GM19455 (cell line): ENCODE data around the gene MEAK7.

Experiments
- ATAC-seq: cut with Tn5 transposase; IDR thresholded peaks from one replicate; pipeline ENCODE4 v1.9.1; 2021; ENCODE audit not compliant: unreplicated experiment

Gene MEAK7

DNA sequence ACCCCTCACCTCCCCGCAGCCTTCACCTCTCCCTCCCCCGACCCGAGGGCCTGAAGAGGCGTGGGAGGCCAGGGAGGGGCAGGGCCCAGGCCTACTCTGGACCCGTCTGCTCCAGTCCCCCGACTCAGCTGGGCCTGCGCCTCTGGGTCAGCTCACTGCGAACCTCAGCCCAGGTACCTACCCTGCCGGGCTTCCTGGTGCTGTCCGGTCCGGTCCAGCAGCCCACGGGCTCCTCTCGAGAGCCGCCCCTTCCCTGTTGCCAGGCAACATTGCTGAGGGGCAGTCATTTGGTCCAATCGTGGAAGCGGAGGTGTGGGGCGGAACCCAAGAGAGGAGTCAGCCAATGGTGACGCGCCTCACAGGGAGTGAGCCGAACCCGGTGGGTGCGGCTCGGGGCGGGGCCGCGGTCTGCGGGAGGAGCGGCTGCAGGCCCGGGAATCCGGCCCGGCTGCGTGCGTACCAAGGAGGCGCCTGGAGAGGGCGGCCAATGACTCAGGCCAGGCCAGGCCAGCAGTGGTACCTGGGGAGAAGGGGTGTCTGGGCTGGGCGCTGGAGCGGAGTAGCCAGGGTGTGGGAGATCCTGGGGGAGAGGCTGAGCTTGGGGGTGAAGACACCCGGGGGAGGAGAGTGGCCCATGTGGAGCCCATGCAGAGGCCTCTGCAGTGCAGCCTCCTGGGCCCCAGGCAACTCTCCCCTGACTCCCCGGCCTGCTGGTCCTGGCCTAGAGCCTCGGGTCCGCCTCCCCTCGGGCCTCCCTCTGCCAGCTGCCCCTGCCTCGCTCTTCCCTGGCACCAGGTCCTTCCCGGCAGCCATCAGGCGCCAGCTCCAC lies at the start of gene MEAK7:
TSS of gene MEAK7 (minus strand) at position 240 of the 829 bp plus-strand sequence. CDS start 6,573 bp downstream, outside the sequence.
- peak; percentile 93 for ATAC-seq

- ATAC-seq = no peak
Observed at GRCh38 chr16:84553873-84554399, 49.5 kb upstream of the MEAK7 start.

DNA sequence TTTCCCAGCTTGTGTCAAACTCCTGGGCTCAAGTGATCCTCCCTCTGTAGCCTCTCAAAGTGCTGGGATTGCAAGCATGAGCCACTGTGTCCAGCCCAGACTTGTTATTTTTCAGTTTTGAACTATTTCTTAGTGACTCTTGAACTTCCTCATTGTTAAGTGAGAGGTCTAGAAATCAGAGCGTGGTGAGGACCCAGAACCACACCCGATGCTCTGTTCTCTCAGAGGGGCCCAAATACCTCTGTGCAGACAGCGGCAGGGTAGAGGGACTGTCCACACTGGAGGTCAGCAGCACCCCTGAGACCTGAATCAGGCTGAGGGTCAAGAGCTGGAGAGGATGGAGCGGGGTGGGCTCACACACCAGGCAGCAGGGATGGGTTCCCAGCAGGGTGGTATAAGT lies 47.7 kb upstream of the MEAK7 start:
- ATAC-seq = no peak

- no peak for ATAC-seq
Observed at GRCh38 chr16:84550096-84550495, 45.6 kb upstream of the MEAK7 start.

DNA sequence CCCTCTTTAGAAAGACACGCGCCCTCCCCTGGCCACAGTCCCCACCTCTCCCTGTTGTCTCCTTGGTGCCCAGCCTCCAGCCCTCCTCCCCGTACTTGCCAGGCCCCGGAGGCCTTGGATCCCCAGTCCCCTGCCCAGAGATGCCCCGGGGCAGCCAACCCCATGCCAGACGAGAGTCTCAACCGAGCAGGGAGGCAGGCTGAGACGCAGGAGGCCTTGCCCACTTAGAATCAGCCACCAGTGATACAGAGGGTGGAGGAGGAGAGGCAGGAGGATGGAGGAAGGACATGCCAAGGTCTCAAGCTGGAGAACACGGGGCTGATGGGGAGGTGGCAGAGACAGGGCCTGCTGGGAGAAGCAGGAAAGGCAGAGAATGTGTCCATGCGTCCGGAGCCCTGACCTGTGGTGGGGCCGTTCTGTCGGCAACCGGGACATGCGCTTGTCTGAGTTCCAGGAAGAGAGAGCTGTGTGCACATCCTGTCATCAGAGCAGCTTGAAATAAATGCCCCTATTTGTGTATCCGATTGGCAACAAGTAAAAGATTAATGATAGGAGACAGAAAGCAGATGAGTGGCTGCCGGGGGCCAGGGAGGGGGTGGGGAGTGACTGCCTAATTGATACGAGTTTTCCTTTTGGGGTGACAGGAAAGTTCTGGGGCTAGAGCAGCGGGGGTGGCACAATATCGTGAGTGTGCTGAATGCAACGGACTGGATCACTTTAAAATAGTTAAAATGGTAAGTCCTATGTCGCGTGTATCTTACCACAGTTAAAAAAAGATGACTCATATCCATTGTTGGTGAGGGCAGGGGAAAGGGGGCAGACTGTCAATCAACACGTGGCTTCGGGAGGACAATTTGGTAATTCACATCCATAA lies 44.7 kb upstream of the MEAK7 start:
- ATAC-seq = no peak

GRCh38 chr16:84548508-84548907 lies 44.0 kb upstream of the MEAK7 start:
- ATAC-seq = no peak

DNA sequence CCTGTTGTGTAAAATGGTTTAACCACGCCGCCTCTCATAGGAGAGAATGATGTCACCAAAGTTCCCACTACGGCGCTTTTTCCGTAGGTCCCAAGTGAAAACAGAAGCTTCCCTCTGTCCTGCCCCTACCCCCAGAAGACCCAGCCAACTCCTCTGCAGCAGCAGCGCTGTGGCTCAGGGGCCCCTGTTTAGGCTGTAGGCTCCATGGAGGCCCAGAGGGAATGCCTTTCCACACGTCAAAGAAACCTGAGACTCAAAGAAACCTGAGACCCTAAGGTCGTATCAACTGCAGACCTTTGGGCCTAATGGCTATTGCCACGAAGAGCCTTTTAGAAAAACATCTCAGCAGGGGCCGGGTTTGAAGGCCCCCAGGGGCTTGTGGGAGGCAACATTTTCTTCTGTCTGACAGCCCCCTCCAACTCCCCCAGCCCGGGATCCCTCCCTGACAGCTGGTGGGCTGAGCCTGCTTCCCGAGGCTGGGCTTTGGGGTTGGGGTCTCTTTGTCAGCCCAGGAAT lies 43.1 kb upstream of the MEAK7 start:
- ATAC-seq = no peak

DNA sequence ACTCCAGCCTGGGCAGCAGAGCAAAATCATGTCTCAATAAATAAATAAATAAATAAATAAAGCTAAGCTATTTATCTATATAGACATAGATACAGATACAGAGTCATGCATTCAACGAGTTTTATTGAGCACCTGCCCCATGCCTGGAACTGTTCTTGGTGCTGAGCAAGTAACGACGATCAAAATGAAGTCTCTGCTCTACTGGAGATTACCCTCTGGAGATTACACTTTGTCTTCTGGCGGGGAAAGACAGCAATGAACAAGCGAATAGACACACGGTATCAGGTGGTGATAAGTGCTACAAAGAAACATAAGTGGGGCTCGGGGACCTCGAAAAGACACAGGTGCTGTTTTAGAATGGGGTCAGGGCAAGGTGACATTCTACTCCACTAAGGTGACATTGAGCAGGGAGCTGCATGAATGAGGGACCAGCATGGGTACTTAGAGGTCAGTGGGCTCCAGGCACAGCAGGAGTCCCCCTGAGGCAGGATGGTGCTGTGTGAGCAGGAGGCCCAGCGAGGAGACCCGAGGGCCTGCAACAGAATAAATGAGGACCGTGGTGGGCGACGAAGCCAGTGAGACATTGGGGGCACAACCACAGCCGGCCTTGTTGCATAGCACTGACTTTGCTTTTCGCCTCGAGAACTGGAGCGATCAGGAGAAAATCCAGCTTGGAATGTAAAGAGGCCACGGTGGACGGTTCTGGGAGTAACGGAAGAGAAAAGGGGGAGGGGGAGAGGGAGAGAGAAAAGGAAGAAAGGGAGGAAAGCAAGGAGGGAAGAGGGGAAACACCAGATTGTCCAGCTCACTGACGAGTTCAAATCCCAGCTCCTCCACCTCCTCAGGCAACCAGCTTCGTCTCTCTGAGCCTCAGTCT lies 42.4 kb upstream of the MEAK7 start:
- ATAC-seq = no peak

GRCh38 chr16:84545114-84545737 lies 40.8 kb upstream of the MEAK7 start:
- ATAC-seq = no peak

DNA sequence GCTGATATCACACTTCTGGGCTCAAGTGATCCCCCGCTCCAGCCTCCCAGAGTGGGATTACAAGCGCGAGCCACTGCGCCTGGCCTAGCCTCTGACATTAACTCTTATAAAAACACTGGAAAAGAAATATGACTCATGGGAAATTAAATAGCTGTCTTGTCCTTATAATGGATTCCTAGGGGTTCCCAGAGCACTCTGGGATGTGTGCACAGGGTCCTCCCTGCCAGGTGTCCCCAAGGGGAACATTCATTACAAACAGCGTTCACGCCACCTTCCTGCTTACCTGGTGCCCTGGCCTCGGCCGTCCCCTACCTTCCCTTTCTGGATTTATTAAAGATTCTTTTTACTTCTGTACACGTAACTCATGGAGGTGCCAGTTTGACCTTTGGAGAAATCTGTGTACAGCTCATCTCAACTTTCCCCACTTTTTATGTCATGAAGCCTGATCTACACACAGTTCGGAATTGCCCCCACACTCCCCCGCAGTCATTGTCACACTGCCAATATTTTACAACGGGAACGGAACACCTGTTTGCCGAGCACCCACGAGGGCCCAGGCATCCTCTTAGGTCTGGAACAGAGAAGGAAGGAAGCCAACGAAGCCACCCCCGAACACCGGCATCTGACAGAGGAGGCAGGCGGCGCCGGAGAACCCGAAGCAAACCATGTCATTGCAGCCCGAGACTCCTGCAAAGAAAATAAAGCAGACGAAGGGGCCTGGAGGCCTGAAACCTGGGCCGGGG lies 39.7 kb upstream of the MEAK7 start:
- ATAC-seq = no peak

DNA sequence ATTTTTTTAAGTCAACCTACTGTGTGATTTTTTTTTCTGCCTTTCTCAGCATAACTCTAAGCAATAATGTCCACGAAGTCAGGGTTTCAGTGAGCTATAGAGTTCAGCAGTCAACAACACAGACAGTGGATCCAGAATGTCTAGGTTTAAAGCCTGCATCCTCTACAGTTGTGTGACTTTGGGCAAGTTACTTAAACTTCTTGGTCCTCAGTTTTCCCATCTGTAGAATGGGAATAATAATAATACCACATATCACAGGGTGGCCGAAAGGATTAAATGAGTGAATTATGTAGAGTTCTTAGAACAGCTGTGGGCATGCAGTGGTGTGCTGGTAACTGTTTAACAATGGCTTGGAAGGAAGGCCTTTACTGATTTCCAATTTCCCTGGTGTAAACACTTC lies 38.8 kb upstream of the MEAK7 start:
- no peak for ATAC-seq

DNA sequence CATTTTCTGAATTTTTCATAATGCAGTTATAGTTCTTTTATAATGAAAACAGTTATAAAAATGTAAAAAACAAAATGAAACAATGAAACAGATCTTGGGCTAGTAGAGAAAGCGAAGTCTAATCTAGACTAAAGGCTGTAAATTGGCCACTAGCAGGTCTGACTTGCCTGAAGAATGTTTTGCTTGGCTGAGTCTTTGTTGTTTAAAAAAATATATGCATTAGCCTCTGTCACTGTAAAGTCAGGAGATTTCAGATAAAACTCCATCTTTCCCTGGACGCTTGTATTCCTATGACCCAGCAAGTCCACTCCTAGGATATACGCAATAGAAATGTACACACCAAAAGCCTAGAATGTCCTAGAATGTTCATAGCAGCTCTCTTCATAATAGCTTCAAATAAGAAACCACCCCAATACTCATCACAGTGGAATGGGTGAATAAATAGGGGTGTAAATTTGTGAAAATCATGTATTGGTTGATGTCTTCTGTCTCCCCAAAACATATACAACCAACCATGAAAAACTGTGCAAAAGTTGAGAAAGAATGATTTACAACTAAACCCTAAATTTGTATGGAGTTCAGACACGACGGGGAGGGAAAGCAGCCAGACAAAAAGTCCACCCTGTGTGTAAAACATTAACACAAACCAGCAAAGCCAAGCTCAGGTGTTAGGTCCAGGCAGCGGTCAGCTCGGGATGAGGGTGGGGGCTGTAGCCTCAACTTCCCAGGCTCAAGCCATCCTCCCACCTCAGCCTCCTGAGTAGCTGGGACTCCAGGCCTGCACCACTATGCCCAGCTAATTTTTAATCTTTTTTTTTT lies 37.7 kb upstream of the MEAK7 start:
- no peak for ATAC-seq

DNA sequence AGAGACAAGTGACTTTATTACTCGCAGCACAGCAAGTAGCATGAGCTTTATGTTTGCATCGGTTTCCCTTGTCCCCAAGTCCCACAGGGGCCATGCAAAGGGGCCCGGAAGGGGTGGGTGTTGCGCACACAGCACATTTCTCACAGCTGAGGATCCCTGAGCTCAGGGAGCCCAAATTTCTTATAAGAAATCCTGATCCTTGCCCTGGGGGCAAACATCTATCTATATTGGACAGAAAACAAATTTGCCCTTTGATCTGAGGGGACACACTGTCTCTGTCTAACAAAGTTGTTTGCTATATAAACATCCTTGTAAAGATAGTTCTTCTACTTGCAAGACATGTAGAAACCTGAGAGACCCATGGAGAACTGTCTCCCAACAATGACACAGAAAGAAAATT lies 35.7 kb upstream of the MEAK7 start:
- ATAC-seq = no peak

GRCh38 chr16:84538222-84538840 lies 33.9 kb upstream of the MEAK7 start:
- ATAC-seq = no peak

DNA sequence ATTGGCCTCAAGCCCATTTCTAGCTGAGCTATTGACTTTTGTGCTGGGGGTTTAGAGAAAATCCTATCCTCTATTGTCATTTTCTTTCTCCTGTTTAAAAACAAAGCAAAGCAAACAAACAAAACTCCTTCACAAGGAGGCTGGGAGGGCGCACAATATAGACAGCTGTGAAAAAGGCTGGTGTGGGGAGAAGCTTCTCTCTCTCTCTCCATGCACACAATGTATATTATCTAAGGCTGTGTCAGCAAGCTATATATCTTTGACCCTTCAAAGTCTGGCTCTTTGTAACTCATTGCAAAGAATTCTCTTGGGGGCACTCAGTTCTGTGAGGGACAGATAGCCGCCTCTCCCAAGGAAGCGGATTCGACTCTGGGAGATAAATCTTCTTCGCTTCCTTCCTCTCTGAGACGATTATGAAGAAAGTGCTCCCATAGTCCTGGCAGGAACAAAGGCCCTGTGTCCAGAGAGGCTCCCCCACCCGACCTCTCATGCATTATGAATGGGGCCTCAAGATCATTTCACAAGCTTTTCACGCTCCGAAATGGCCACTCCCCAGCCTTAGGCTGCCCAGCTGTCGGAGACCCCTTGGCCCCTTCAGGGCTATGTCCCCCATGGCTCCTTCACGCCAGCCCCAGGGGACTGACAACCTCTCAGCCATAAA lies 33.2 kb upstream of the MEAK7 start:
- no peak for ATAC-seq

- ATAC-seq = no peak
Observed at GRCh38 chr16:84535851-84536250, 31.4 kb upstream of the MEAK7 start.

GRCh38 chr16:84535408-84535807 lies 30.9 kb upstream of the MEAK7 start:
- no peak for ATAC-seq

DNA sequence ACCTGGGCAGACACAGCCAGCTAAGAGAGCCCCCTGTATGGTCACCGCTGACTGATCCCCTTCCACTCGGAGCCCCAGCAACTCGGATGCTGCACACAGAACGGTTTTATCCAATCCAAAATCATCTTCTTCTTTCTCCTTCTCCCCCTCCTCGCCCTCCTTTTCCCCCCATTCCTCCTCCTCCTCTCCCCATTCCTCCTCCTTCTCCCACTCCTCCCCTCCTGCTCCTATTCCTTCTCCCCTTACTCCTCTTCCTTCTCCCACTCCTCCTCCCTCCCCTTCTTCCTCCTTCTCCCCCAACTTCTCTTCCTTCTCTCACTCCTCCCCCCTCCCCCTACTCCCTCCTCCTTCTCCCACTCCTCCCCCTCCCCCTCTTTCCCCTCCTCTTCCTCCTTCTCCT lies 30.4 kb upstream of the MEAK7 start:
- no peak for ATAC-seq
